Esophagus muscularis mucosa (tissue), 4 donors: Measurements from ENCODE around the gene SEL1L3.

Experiments
- CTCF ChIP-seq, 3 experiments: fragments of 200-600 bp in 2 of 3; fragments of 450-650 bp in 1 of 3; sonication (generic) in 2 of 3; IDR thresholded peaks; one replicate each; pipeline ENCODE4 v1.5.1; 2017 to 2019; ENCODE audit warnings: antibody characterized with exemption in 3 of 3, mild to moderate bottlenecking in 2 of 3, moderate library complexity in 1 of 3
- EP300 ChIP-seq: sonication (generic); formaldehyde crosslinking; IDR thresholded peaks from one replicate; pipeline ENCODE4 v1.6.1; 2017; ENCODE audit warnings: antibody characterized with exemption
- POLR2A ChIP-seq: fragments of 450-650 bp; IDR thresholded peaks from one replicate; pipeline ENCODE4 v1.6.1; 2017; ENCODE audit warnings: antibody characterized with exemption, moderate library complexity, mild to moderate bottlenecking, low read depth
- POLR2AphosphoS5 ChIP-seq, 2 donors: sonication (generic); formaldehyde crosslinking; IDR thresholded peaks; one replicate each; pipeline ENCODE4 v1.6.1; 2017; ENCODE audit warnings: antibody characterized with exemption in 2 of 2

GRCh38 chr4:25896776-25897539 is 34.2 kb upstream of the SEL1L3 start:
- TF ChIP-seq POLR2A, result no peak
- TF ChIP-seq CTCF (IDR thresholded peaks at IDR 0.05), result no peak
- no peak for TF ChIP-seq EP300
- no peak for TF ChIP-seq POLR2AphosphoS5 (IDR thresholded peaks at IDR 0.05)
